ENCODE data around the gene CPSF3.

GRCh38 chr2:9451231-9451630 lies 27.8 kb downstream of the CPSF3 start:
- TF ChIP-seq POLR2A (IDR thresholded peaks at IDR 0.05; ENCODE audit: borderline replicate concordance, extremely low read depth, insufficient read depth, insufficient read length) = no peak
- TF ChIP-seq, protein P1, sequence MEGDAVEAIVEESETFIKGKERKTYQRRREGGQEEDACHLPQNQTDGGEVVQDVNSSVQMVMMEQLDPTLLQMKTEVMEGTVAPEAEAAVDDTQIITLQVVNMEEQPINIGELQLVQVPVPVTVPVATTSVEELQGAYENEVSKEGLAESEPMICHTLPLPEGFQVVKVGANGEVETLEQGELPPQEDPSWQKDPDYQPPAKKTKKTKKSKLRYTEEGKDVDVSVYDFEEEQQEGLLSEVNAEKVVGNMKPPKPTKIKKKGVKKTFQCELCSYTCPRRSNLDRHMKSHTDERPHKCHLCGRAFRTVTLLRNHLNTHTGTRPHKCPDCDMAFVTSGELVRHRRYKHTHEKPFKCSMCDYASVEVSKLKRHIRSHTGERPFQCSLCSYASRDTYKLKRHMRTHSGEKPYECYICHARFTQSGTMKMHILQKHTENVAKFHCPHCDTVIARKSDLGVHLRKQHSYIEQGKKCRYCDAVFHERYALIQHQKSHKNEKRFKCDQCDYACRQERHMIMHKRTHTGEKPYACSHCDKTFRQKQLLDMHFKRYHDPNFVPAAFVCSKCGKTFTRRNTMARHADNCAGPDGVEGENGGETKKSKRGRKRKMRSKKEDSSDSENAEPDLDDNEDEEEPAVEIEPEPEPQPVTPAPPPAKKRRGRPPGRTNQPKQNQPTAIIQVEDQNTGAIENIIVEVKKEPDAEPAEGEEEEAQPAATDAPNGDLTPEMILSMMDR (IDR thresholded peaks at IDR 0.05 in 2 of 3, conservative IDR thresholded peaks at IDR 0.05 in 1 of 3; ENCODE audit: borderline replicate concordance in 1 of 3, insufficient read depth in 1 of 3, low read depth in 2 of 3, low read length in 2 of 3) = no peak

Measured in HCT116 (cell line).